Keratinocyte (primary cell): ENCODE data around the gene PHLDB3. TPM values are rescaled to one million over a fixed set of nuclear protein-coding genes. Genes with fewer than 3 reads are reported as not detected.

Source experiments
- DNase-seq: peaks from one replicate; pipeline ENCODE4 v3.0.0-alpha.2; 2011; ENCODE audit warnings: low read depth, missing footprints, low spot score
- FAIRE-seq: peaks from 2 replicates; lab custom pipeline; 2011; peaks lifted over from hg19 to GRCh38; lab: Jason Lieb, UNC
- H2AFZ ChIP-seq: 2 replicates; pipeline ENCODE4 v1.6.0; 2012; ENCODE audit warnings: low read length, control low read depth, inconsistent platforms; ENCODE audit not compliant: control insufficient read depth
- H3K27ac ChIP-seq: 2 replicates; pipeline ENCODE4 v1.5.1; 2011; ENCODE audit warnings: low read length; ENCODE audit not compliant: control insufficient read depth, insufficient read depth
- H3K27me3 ChIP-seq: 3 replicates; pipeline ENCODE4 v1.6.0; 2011; ENCODE audit warnings: low read length; ENCODE audit not compliant: control insufficient read depth, insufficient read depth; ENCODE audit errors: extremely low read depth
- H3K36me3 ChIP-seq, 2 experiments: 2 replicates in 1 of 2; 3 replicates in 1 of 2; pipeline ENCODE4 v1.5.1; 2011; ENCODE audit warnings: low read length in 2 of 2, mild to moderate bottlenecking in 1 of 2; ENCODE audit not compliant: control insufficient read depth in 2 of 2, insufficient read depth in 2 of 2; ENCODE audit errors: extremely low read depth in 1 of 2
- H3K4me1 ChIP-seq: 3 replicates; pipeline ENCODE4 v1.5.1; 2011; ENCODE audit warnings: low read length; ENCODE audit not compliant: control insufficient read depth, insufficient read depth; ENCODE audit errors: extremely low read depth
- H3K4me2 ChIP-seq: 3 replicates; pipeline ENCODE4 v1.6.0; 2011; ENCODE audit warnings: low read depth, low read length; ENCODE audit not compliant: control insufficient read depth, insufficient read depth; ENCODE audit errors: extremely low read depth
- H3K4me3 ChIP-seq, 3 experiments: fragments of 200-600 bp in 1 of 3; sonication (generic) in 1 of 3; 2 replicates in 2 of 3; 3 replicates in 1 of 3; pipeline ENCODE4 v1.5.1; 2011 to 2016; ENCODE audit warnings: low read length in 3 of 3, mild to moderate bottlenecking in 3 of 3, control low read depth in 2 of 3, inconsistent platforms in 1 of 3, low read depth in 1 of 3, mixed read lengths in 1 of 3, mixed run types in 1 of 3, moderate library complexity in 1 of 3; ENCODE audit not compliant: control insufficient read depth in 2 of 3, insufficient read depth in 2 of 3; ENCODE audit errors: extremely low read depth in 1 of 3
- H3K79me2 ChIP-seq: 2 replicates; pipeline ENCODE4 v1.6.0; 2012; ENCODE audit warnings: low read length; ENCODE audit not compliant: control insufficient read depth, insufficient read depth
- H3K9ac ChIP-seq: 3 replicates; pipeline ENCODE4 v1.6.0; 2011; ENCODE audit warnings: low read length; ENCODE audit not compliant: control insufficient read depth, insufficient read depth; ENCODE audit errors: extremely low read depth
- H3K9me1 ChIP-seq: 3 replicates; pipeline ENCODE4 v1.6.0; 2011; ENCODE audit warnings: low read length; ENCODE audit not compliant: control insufficient read depth, insufficient read depth; ENCODE audit errors: extremely low read depth
- H3K9me3 ChIP-seq: 2 replicates; pipeline ENCODE4 v1.5.1; 2012; ENCODE audit warnings: low read depth, low read length; ENCODE audit not compliant: control insufficient read depth
- H4K20me1 ChIP-seq: 3 replicates; pipeline ENCODE4 v1.6.0; 2011; ENCODE audit warnings: low read length; ENCODE audit not compliant: control insufficient read depth, insufficient read depth; ENCODE audit errors: extremely low read depth
- EZH2 ChIP-seq: IDR thresholded peaks from one replicate; pipeline ENCODE4 v1.6.1; 2012; ENCODE audit warnings: inconsistent platforms, mild to moderate bottlenecking, low read length, moderate library complexity
- dilution Hi-C: fragments of 300-500 bp; cut with MboI; formaldehyde crosslinking; loops from one replicate; pipeline ENCODE4 v1.7.0; 2020; ENCODE audit warnings: low sequenced_read_pairs; ENCODE audit not compliant: extremely low pct_ligation_motif_present
- polyA plus RNA-seq, 5 experiments: library from polyadenylated mRNA; depleted of rRNA in 3 of 5; stranded (reverse) in 3 of 5; stranded (forward) in 1 of 5; unstranded in 1 of 5; fragments of >200 nt; gene quantifications; 1 replicate in 1 of 5; 2 replicates in 3 of 5; 3 replicates in 1 of 5; pipeline versions ENCODE4 v1.2.1 to v1.2.3, GENCODE V29; 2011 to 2012; ENCODE audit warnings: missing spikeins in 2 of 5, low read depth in 1 of 5, low replicate concordance in 1 of 5
- TF ChIP-seq, protein P1 (sequence below), 3 experiments: IDR thresholded peaks in 1 of 3; conservative IDR thresholded peaks in 1 of 3; optimal IDR thresholded peaks in 1 of 3; 2 replicates in 2 of 3; 3 replicates in 1 of 3; pipeline versions ENCODE3 to v1.5.1; 2011; ENCODE audit warnings: low read length in 3 of 3, mild to moderate bottlenecking in 3 of 3, moderate library complexity in 2 of 3, control low read depth in 1 of 3, inconsistent platforms in 1 of 3; ENCODE audit not compliant: insufficient read depth in 2 of 3; ENCODE audit errors: extremely low read depth in 1 of 3

The PHLDB3 gene
- polyA plus RNA-seq, 1 donor (not counting 4 experiments of a cell fraction or from before 2014, with no cell fraction given) = 6.7 TPM

GRCh38 chr19:43552616-43553015 lies 48.1 kb upstream of the PHLDB3 start:
- Histone ChIP-seq H3K79me2 (no peaks in the 10 kb centered on the region), H3K36me3 (peaks cover 8 to 26% of the 10 kb centered on the region in 2 experiments)
- dilution Hi-C loops = no loop called here

DNA sequence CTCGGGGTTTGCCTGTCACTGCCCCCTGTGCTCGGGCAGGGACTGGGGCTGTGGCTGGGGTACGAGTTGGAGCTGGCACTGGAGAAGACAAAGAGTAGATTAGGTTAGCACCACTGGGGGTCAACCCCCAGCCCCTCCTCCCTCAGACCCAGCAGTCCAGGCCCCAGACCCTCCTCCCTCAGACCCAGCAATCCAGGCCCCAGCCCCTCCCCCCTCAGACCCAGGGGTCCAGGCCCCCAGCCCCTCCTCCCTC lies 47.6 kb upstream of the PHLDB3 start:
- no peaks in the 10 kb centered on the region for H4K20me1 ChIP-seq
- TF ChIP-seq EZH2 = no peak
- TF ChIP-seq, protein P1, sequence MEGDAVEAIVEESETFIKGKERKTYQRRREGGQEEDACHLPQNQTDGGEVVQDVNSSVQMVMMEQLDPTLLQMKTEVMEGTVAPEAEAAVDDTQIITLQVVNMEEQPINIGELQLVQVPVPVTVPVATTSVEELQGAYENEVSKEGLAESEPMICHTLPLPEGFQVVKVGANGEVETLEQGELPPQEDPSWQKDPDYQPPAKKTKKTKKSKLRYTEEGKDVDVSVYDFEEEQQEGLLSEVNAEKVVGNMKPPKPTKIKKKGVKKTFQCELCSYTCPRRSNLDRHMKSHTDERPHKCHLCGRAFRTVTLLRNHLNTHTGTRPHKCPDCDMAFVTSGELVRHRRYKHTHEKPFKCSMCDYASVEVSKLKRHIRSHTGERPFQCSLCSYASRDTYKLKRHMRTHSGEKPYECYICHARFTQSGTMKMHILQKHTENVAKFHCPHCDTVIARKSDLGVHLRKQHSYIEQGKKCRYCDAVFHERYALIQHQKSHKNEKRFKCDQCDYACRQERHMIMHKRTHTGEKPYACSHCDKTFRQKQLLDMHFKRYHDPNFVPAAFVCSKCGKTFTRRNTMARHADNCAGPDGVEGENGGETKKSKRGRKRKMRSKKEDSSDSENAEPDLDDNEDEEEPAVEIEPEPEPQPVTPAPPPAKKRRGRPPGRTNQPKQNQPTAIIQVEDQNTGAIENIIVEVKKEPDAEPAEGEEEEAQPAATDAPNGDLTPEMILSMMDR (optimal IDR thresholded peaks at IDR 0.05 in 1 of 3, IDR thresholded peaks at IDR 0.05 in 1 of 3, conservative IDR thresholded peaks at IDR 0.05 in 1 of 3; ENCODE audit: extremely low read depth in 1 of 3, insufficient read depth in 2 of 3, low read length in 3 of 3) = no peak
- no peaks in the 10 kb centered on the region for H3K9me3 ChIP-seq
- H3K4me2 ChIP-seq = no peak overlapping the region
- H3K9ac ChIP-seq = no peak overlapping the region
- no peak overlapping the region for H2AFZ ChIP-seq
- FAIRE-seq (no peak), DNase-seq (no peak)
- peaks cover 8 to 26% of the 10 kb centered on the region in 2 experiments for H3K36me3 ChIP-seq
- dilution Hi-C loops = no loop called here
- H3K27me3 ChIP-seq = no peaks in the 10 kb centered on the region
- H3K9me1 ChIP-seq = no peaks in the 10 kb centered on the region
- no peak overlapping the region for H3K4me3 ChIP-seq
- H3K79me2 ChIP-seq = no peaks in the 10 kb centered on the region
- no peak overlapping the region for H3K27ac ChIP-seq
- no peaks in the 10 kb centered on the region for H3K4me1 ChIP-seq

More at GRCh38 chr19:43552616-43553015, 48.1 kb upstream of the PHLDB3 start:
- Histone ChIP-seq H3K4me2 (no peak overlapping the region), H3K4me3 (no peak overlapping the region), H4K20me1 (no peaks in the 10 kb centered on the region), H3K9me3 (no peaks in the 10 kb centered on the region), H3K27me3 (no peaks in the 10 kb centered on the region), H3K4me1 (no peaks in the 10 kb centered on the region), H3K27ac (no peak overlapping the region), H3K9me1 (no peaks in the 10 kb centered on the region), H3K9ac (no peak overlapping the region), H2AFZ (no peak overlapping the region)
- TF ChIP-seq EZH2 = no peak
- TF ChIP-seq, protein P1 (optimal IDR thresholded peaks at IDR 0.05 in 1 of 3, IDR thresholded peaks at IDR 0.05 in 1 of 3, conservative IDR thresholded peaks at IDR 0.05 in 1 of 3; ENCODE audit: extremely low read depth in 1 of 3, insufficient read depth in 2 of 3, low read length in 3 of 3) = no peak
- FAIRE-seq = no peak
- DNase-seq = no peak
